NCI-H1930 (cell line): ENCODE measurements around the gene EOGT.

Experiments used
- DNase-seq, 2 experiments: peaks; one replicate each; lab custom pipeline; 2025; lab: John Stamatoyannopoulos, UW

The EOGT gene

DNA sequence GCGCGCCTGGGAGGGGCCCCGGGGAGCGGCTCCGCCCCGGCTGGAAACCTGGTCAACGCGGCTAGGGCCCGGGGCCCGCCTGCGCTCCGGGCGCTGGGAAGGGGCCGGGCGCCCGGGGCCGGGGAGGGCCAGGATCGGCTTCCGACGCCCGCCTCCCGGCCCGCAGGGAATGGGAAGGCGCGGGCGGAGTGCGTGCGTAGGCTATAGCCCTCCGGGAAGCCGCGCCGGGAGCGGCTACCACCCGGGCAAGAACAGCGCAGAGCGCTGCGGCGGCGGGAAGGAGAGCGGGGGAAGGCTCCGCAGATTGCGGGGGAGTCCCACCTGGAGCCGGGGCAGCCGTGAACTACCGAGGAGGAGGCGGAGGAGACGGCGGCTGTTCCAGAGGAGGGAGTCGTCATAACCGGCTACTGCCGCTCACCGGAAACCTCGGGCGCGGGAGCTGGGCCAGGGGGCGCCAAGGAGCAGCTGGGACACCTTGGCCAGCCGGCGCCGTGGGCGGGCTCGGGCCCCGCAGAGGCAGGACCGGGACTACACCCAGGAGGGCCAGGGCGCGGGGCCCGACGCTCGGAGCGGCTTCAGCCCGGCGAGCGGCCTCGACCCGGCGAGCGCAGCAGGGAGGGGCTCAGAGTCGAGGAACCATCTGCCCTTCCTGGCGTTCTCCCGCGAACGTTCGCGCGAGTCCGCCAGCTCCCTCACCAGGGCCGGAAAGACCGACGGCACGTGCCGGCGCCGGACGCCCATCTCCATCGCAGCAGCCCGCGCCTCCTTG is at the start of gene EOGT:
Gene EOGT, minus strand, starts transcription at position 432 of the 769 bp plus-strand sequence. CDS start 3,838 bp downstream, outside the sequence.
- DNase-seq = peak; percentile 52 to 70

DNA sequence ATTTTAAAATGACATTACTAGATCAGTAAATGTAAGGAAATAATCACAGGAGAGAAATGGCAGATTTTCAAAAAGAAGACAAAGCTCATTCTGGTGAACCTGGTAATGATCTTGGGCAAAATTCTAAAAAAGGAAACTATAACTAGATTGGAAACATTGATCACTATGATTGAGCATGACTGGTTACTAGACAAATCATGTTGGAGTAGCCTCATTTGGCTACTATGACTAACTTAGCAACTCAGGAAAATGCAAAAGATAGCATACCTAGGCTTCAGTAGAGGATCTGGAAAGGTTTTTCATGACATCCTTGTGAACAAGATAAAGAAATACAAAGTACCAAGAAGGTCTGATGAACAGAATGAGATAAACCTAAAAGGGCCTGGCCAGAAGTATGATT is 46.2 kb upstream of the EOGT start:
- no peak for DNase-seq

- no peak for DNase-seq
These were observed 45.4 kb upstream of the EOGT start for GRCh38 chr3:69058947-69059224.

GRCh38 chr3:69058180-69058946 is 44.9 kb upstream of the EOGT start:
- DNase-seq = no peak

DNA sequence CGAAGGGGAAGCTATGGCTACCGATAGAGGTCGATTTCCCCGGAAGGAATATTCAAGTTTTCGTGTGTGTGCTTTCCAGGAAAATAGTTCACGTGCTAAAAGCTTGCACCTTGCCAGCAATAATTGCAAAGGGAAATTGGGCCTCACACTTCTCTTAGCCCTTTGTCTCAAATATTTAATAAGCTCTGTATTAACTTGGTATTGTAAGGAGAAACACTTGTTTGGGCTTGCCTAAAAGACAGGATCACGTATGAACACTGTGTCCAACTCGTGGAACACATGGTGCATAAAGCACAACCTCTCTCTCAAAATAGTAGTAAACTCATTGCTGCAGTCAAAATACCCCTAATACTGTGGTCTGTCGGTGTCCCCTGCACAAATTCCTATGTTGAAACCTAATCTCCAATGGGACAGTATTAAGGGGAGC is 39.0 kb upstream of the EOGT start:
- no peak for DNase-seq

DNA sequence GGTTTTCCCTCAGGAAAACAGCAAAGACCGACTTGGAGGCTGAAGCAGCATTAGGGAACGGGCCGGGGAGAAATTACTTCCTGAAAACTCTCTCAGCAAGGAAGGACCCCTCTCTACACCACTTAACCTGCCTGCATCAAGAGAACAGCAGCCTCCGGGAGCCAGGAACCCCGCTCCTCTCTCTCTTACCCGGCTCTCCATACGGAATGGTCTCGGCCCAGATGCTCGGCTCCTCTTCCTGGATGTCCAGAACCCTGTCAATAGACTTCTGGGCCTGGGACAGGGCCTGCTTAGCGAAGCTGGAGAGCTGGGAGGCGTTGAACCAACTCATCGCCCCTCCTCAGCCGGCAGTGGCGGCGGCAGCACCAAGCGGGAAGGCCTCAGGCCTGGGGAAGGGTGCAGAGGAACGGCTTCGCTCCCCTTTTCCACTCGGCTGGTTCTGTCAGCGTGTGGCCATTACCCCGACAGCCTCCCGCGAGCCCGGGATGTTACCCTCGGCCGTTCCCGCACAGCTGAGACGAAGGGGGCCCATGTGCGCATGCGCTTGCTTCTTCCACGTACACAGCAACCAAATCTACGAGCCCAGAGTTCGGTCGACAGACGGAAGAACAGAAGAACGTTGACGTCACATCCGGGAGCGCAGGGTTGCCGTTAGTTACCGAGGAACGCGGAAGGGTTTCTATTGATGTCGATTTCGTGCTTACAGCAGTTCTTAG is 38.4 kb upstream of the EOGT start, which contains the start of gene TMF1:
Gene TMF1, minus strand, starts transcription at position 578 of the 716 bp plus-strand sequence. Its CDS starts 247 bp downstream, at position 331.
- DNase-seq = no peak

DNA sequence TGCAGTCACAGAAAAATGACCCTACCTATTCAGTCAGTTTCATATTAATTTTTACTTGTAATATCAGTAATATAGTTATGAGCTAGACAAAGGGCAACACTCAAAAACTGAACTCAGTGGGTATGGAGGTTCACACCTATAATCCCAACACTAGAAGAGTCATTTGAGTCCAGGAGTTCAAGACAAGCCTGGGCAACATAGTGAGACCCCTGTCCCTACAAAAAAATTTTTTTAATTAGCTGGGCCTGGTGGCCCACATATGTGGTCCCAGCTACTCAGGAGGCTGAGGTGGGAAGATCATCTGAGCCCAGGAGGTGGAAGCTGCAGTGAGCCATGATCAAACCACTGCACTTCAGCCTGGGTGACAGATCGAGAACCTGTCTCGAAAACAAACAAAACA is 35.5 kb upstream of the EOGT start:
- no peak for DNase-seq

DNA sequence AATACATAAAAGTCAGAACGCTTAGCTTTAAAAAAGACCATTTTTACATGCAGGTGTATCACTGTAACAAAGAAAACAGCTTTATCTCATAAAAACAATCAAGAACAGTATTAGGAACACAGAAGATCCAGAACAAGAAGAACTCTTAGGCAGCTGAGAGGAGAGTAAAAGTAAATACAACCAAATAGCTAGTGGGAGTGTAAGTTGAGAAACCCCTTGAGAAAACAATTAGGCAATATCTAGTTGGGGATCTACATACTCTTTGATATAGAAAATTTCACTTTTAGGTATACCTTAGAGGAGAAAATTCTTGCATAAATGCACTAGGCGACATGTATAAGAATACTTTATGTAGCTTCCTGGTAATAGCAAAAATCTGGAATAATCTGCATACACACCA is 31.1 kb upstream of the EOGT start:
- DNase-seq = no peak

DNA sequence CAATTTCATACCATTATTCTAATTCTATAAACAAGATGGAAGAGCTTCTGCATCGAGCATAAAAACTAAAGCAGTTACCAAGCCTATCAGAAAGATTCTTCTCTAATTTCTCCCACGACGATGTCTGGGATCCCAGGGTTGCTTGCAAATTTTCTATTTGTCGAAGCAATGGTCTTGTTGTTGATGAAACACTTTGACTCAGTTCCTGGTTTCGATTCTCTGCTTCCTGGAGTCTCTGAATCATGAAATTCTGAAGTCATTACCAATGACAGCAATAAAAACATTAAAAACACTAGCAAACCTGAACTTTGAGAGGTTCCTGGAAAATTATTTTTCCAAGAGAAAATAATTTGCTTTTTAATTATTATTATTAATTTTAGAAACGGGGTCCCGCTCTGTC is 20.0 kb upstream of the EOGT start:
- DNase-seq = no peak

GRCh38 chr3:69032737-69033136 is 19.3 kb upstream of the EOGT start:
- DNase-seq = no peak

- no peak for DNase-seq
These were observed 18.7 kb upstream of the EOGT start for GRCh38 chr3:69032142-69032541.

DNA sequence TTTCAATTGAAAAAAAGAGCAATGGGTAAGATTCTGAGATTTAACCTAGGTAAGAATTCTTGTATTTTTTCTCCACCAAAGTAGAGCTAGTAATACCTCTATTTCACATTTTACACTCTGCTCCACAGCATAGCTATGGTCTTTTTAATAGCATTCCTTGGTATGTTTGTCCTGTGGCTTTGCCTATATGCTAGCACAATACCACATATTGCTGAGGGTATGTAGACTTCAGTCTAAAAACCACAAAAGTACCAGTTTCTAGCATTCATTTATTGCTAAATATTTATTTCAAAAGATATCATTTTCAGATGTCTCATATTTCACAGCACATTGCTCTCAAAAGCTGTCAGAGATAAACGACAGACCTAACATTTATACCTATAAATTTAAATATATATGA is 18.2 kb upstream of the EOGT start:
- no peak for DNase-seq

- DNase-seq = no peak
These were observed 7.4 kb upstream of the EOGT start for GRCh38 chr3:69020857-69021256.

GRCh38 chr3:69020424-69020823 is 6.9 kb upstream of the EOGT start:
- DNase-seq = no peak

DNA sequence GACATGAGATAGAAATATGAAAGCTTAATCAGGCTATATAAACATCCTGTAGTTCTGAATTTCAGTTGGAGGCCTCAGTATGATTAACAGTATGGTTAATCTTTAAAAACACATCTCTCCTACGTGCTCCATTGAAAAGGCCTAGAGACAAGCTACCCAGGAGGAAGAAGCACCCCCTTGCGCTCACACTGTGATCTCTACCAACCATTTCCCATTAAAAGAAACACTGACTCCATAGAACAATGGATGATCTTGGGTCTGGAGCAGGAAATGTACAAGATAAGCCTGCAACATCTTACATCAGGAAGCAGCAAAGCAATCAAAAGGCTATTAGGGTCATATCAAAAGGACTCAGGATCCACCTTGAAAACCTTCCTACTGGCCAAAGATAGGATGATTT is 3.4 kb upstream of the EOGT start:
- DNase-seq = no peak

DNA sequence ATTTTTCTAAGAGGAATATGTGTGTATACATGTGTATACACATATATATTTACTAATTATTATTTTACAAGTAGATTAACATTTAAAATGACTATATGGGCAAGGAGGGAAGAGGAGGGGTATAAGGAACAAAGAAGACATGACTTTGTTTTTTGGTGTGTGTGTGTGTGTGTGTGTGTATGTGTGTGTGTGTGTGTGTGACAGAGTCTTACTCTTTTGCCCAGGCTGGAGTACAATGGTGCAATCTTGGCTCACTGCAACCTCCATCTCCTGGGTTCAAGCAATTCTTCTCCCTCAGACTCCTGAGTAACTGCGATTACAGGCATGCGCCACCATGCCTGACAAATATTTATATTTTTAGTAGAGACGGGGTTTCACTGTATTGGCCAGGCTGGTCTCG is 2.6 kb upstream of the EOGT start:
- no peak for DNase-seq

GRCh38 chr3:69014022-69014580 is 617 bp upstream of the EOGT start:
- no peak for DNase-seq

- DNase-seq = no peak
These were observed 658 bp downstream of the EOGT start for GRCh38 chr3:69012800-69013252.

- no peak for DNase-seq
These were observed 1.2 kb downstream of the EOGT start for GRCh38 chr3:69012100-69012799.

DNA sequence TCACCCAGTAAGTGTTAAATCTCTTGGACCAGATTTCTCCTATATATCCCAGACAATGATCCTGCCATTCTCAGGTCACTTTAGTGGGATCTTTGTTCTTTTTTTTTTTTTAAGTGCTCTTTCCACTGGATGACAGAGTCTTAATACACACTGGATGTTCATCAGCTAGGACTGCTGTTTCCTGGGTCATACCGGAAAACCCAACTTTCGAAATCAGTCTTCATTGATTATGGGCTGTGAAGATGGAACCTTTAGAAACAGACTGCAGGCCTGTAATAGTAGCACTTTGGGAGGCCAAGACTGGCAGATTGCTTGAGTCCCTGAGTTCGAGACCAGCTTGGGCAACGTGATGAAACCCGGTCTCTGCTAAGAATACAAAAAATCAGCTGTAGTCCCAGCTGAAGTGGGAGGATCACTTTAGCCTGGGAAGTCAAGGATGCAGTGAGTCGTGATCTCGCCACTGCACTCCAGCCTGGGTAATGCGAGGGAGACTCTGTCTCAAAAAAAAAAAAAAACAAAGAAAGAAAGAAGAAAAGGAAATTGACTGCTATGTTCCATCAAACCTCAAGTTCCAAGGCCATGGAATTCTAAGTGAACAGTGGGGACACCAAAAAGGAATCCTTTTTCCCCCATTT is 2.3 kb downstream of the EOGT start:
- DNase-seq = no peak
